H1 (cell line): ENCODE measurements around the gene MRFAP1L1. TPM values are rescaled to one million over a fixed set of nuclear protein-coding genes. Genes with fewer than 3 reads are reported as not detected.

Experiments used
- CTCF ChIA-PET: fragments of 300-600 bp; sonication (Branson Sonifier 250); formaldehyde crosslinking; loops from one replicate; lab custom pipeline; 2021; ENCODE audit not compliant: partially characterized antibody; lab: Charles Lee
- POLR2A ChIA-PET: fragments of 300-600 bp; sonication (Branson Sonifier 250); formaldehyde crosslinking; loops from one replicate; lab custom pipeline; 2021; ENCODE audit warnings: inconsistent platforms; ENCODE audit not compliant: partially characterized antibody; lab: Charles Lee
- DNase-seq, 2 experiments: peaks; one replicate each; pipeline versions ENCODE4 v3.0.0 to v3.0.0-alpha.2; 2010 to 2022; ENCODE audit warnings: low spot score in 2 of 2, low read depth in 1 of 2, mixed read lengths in 1 of 2
- FAIRE-seq: peaks from 2 replicates; lab custom pipeline; 2011; peaks lifted over from hg19 to GRCh38; lab: Jason Lieb, UNC
- H2AFZ ChIP-seq: 2 replicates; pipeline ENCODE4 v1.8.1; 2012; ENCODE audit warnings: low read length, inconsistent platforms
- H2AK5ac ChIP-seq: 2 replicates; pipeline ENCODE4 v1.6.1; 2013; ENCODE audit warnings: low read depth, low read length
- H2BK120ac ChIP-seq: replicated peaks from 2 replicates; pipeline ENCODE3; 2013; ENCODE audit warnings: low read depth, low read length, inconsistent platforms
- H2BK12ac ChIP-seq: 2 replicates; pipeline ENCODE4 v1.6.1; 2013; ENCODE audit warnings: low read depth, low read length
- H2BK15ac ChIP-seq: 2 replicates; pipeline ENCODE4 v1.6.1; 2013; ENCODE audit warnings: low read length
- H2BK20ac ChIP-seq: 2 replicates; pipeline ENCODE4 v1.6.1; 2013; ENCODE audit warnings: low read length
- H2BK5ac ChIP-seq: 2 replicates; pipeline ENCODE4 v1.6.1; 2013; ENCODE audit warnings: low read depth, low read length
- H3K14ac ChIP-seq: 2 replicates; pipeline ENCODE4 v1.6.1; 2013; ENCODE audit warnings: inconsistent platforms; ENCODE audit not compliant: insufficient read length
- H3K18ac ChIP-seq: 2 replicates; pipeline ENCODE4 v1.6.1; 2013; ENCODE audit warnings: low read length; ENCODE audit errors: extremely low read depth
- H3K23ac ChIP-seq: 2 replicates; pipeline ENCODE4 v1.6.1; 2013; ENCODE audit warnings: inconsistent platforms; ENCODE audit not compliant: insufficient read length
- H3K23me2 ChIP-seq: 2 replicates; pipeline ENCODE4 v1.6.1; 2013; ENCODE audit warnings: low read depth, low read length
- H3K27ac ChIP-seq: 2 replicates; pipeline ENCODE4 v1.6.1; 2011; ENCODE audit warnings: low read depth, low read length, inconsistent platforms
- H3K27me3 ChIP-seq, 4 experiments: replicated peaks in 1 of 4; 1 replicate in 1 of 4; 2 replicates in 3 of 4; pipeline versions ENCODE4 v1.6.1 to v1.8.1; 2011 to 2013; ENCODE audit warnings: low read length in 3 of 4, mild to moderate bottlenecking in 3 of 4, inconsistent platforms in 2 of 4, mixed read lengths in 2 of 4, moderate library complexity in 1 of 4; ENCODE audit not compliant: control insufficient read depth in 3 of 4, insufficient read depth in 3 of 4; ENCODE audit errors: extremely low read depth in 1 of 4
- H3K36me3 ChIP-seq, 4 experiments: 2 replicates each; pipeline versions ENCODE4 v1.6.1 to v1.8.1; 2011 to 2013; ENCODE audit warnings: mild to moderate bottlenecking in 4 of 4, low read length in 3 of 4, moderate library complexity in 2 of 4, control low read depth in 1 of 4, inconsistent platforms in 1 of 4; ENCODE audit not compliant: insufficient read depth in 4 of 4, control insufficient read depth in 2 of 4
- H3K4ac ChIP-seq: replicated peaks from 2 replicates; pipeline ENCODE3; 2013; ENCODE audit warnings: low read length, low read depth, mixed read lengths, inconsistent platforms; ENCODE audit not compliant: insufficient read length
- H3K4me1 ChIP-seq, 4 experiments: replicated peaks in 1 of 4; 1 replicate in 1 of 4; 2 replicates in 3 of 4; pipeline versions ENCODE4 v1.6.1 to v1.8.1; 2011 to 2013; ENCODE audit warnings: low read length in 3 of 4, inconsistent platforms in 2 of 4, mixed read lengths in 1 of 4; ENCODE audit not compliant: insufficient read depth in 4 of 4, control insufficient read depth in 3 of 4
- H3K4me2 ChIP-seq, 2 experiments: 2 replicates each; pipeline versions ENCODE4 v1.6.1 to v1.8.1; 2011 to 2013; ENCODE audit warnings: low read depth in 2 of 2, low read length in 2 of 2, control low read depth in 1 of 2, inconsistent platforms in 1 of 2, mild to moderate bottlenecking in 1 of 2; ENCODE audit not compliant: insufficient read depth in 1 of 2
- H3K4me3 ChIP-seq, 4 experiments: fragments of 200-600, 300-600 bp in 1 of 4; sonication (generic), shearing (Covaris generic), sonication (Bioruptor Twin) in 1 of 4; 2 replicates each; pipeline versions ENCODE4 v1.5.1 to v1.8.1; 2011 to 2016; ENCODE audit warnings: low read length in 4 of 4, low read depth in 3 of 4, control low read depth in 2 of 4, inconsistent platforms in 2 of 4, mild to moderate bottlenecking in 2 of 4, mixed read lengths in 1 of 4, moderate library complexity in 1 of 4; ENCODE audit not compliant: insufficient read depth in 2 of 4; ENCODE audit errors: extremely low read depth in 1 of 4
- H3K56ac ChIP-seq: replicated peaks from 2 replicates; pipeline ENCODE3; 2013; ENCODE audit warnings: low read depth, mild to moderate bottlenecking, mixed read lengths, low read length, inconsistent platforms; ENCODE audit not compliant: insufficient read length
- H3K79me1 ChIP-seq: 2 replicates; pipeline ENCODE4 v1.6.1; 2013; ENCODE audit warnings: low read depth, low read length, control low read depth
- H3K79me2 ChIP-seq, 2 experiments: 2 replicates each; pipeline versions ENCODE4 v1.6.1 to v1.8.1; 2012 to 2013; ENCODE audit warnings: low read length in 2 of 2, mild to moderate bottlenecking in 2 of 2, inconsistent platforms in 1 of 2; ENCODE audit not compliant: insufficient read depth in 2 of 2, control insufficient read depth in 1 of 2
- H3K9ac ChIP-seq, 4 experiments: replicated peaks in 1 of 4; 1 replicate in 1 of 4; 2 replicates in 3 of 4; pipeline versions ENCODE4 v1.6.1 to v1.8.1; 2011 to 2013; ENCODE audit warnings: low read depth in 3 of 4, low read length in 3 of 4, control low read depth in 2 of 4, mild to moderate bottlenecking in 2 of 4, moderate library complexity in 2 of 4, inconsistent platforms in 1 of 4; ENCODE audit errors: extremely low read depth in 1 of 4
- H3K9me3 ChIP-seq, 2 experiments: 2 replicates each; pipeline versions ENCODE4 v1.6.1 to v1.8.1; 2012 to 2013; ENCODE audit warnings: mild to moderate bottlenecking in 2 of 2, moderate library complexity in 2 of 2, control low read depth in 1 of 2, inconsistent platforms in 1 of 2, low read depth in 1 of 2, low read length in 1 of 2, mixed read lengths in 1 of 2; ENCODE audit not compliant: insufficient read depth in 2 of 2
- H4K20me1 ChIP-seq, 2 experiments: replicated peaks in 1 of 2; 2 replicates each; pipeline versions ENCODE3 to v1.8.1; 2011 to 2013; ENCODE audit warnings: inconsistent platforms in 2 of 2, low read length in 2 of 2, mild to moderate bottlenecking in 1 of 2; ENCODE audit not compliant: insufficient read depth in 2 of 2, control insufficient read depth in 1 of 2
- H4K5ac ChIP-seq: 2 replicates; pipeline ENCODE4 v1.6.1; 2013; ENCODE audit warnings: low read length, low read depth, mixed read lengths, inconsistent platforms; ENCODE audit not compliant: insufficient read length
- H4K8ac ChIP-seq: 2 replicates; pipeline ENCODE4 v1.8.0; 2013; ENCODE audit warnings: mild to moderate bottlenecking, moderate library complexity, low read length, inconsistent platforms; ENCODE audit not compliant: insufficient read depth; ENCODE audit errors: extremely low read depth
- H4K91ac ChIP-seq: replicated peaks from 2 replicates; pipeline ENCODE3; 2013; ENCODE audit warnings: low read length, mixed read lengths, inconsistent platforms; ENCODE audit not compliant: insufficient read length
- BRCA1 ChIP-seq: IDR thresholded peaks from 2 replicates; pipeline ENCODE4 v1.6.1; 2012; ENCODE audit warnings: low read depth, low read length, improper control_type of control experiment
- CREB1 ChIP-seq: IDR thresholded peaks from 2 replicates; pipeline ENCODE4 v1.6.1; 2012; ENCODE audit warnings: inconsistent platforms
- E2F6 ChIP-seq: IDR thresholded peaks from 2 replicates; pipeline ENCODE4 v1.6.1; 2012; ENCODE audit warnings: inconsistent platforms
- EGR1 ChIP-seq: IDR thresholded peaks from 2 replicates; pipeline ENCODE4 v1.6.1; 2011; ENCODE audit warnings: low read depth, low read length, borderline replicate concordance
- JUN ChIP-seq: IDR thresholded peaks from 2 replicates; pipeline ENCODE4 v1.6.1; 2011; ENCODE audit warnings: low read depth, mild to moderate bottlenecking, improper control_type of control experiment, low read length
- KDM4A ChIP-seq: IDR thresholded peaks from one replicate; pipeline ENCODE4 v1.7.1; 2012; ENCODE audit warnings: low read depth, mild to moderate bottlenecking, moderate library complexity, low read length, inconsistent platforms; ENCODE audit not compliant: severe bottlenecking
- NANOG ChIP-seq: IDR thresholded peaks from 2 replicates; pipeline ENCODE4 v1.6.1; 2011; ENCODE audit warnings: low read length, low read depth, mild to moderate bottlenecking, inconsistent platforms; ENCODE audit not compliant: insufficient read depth, poor library complexity, severe bottlenecking
- POLR2AphosphoS5 ChIP-seq: IDR thresholded peaks from 2 replicates; pipeline ENCODE4 v1.6.1; 2011; ENCODE audit warnings: low read depth, low read length
- SAP30 ChIP-seq: fragments of 300-600 bp; sonication (generic); IDR thresholded peaks from 2 replicates; pipeline ENCODE4 v1.7.1; 2012; ENCODE audit warnings: low read length, moderate library complexity, mild to moderate bottlenecking, inconsistent platforms; ENCODE audit not compliant: insufficient read depth, insufficient replicate concordance
- TAF7 ChIP-seq: optimal IDR thresholded peaks from 2 replicates; pipeline ENCODE3; 2011; ENCODE audit warnings: low read depth, mild to moderate bottlenecking, inconsistent platforms, low read length, moderate library complexity, borderline replicate concordance
- WGBS, 2 experiments: shearing (Covaris generic) in 1 of 2; methylation state at CpG; one replicate each; pipeline versions ENCODE4 v1.1.6 to v1.1.7; 2013 to 2015; ENCODE audit warnings: low lambda C conversion rate in 2 of 2, mixed read lengths in 2 of 2, inconsistent platforms in 1 of 2, low coverage in 1 of 2, missing lambda C conversion rate in 1 of 2; ENCODE audit not compliant: insufficient replicate concordance in 2 of 2, insufficient coverage in 1 of 2, insufficient read length in 1 of 2; ENCODE audit errors: extremely low coverage in 1 of 2, missing lambda C conversion rate in 1 of 2; 5-methylcytosine and 5-hydroxymethylcytosine counted together
- polyA plus RNA-seq, 7 experiments: library from polyadenylated mRNA; depleted of rRNA in 3 of 7; stranded (reverse) in 5 of 7; unstranded in 2 of 7; fragments of >200 nt in 5 of 7; fragments of 200-250 nt in 2 of 7; gene quantifications; 1 replicate in 5 of 7; 2 replicates in 1 of 7; 4 replicates in 1 of 7; pipeline versions ENCODE4 v1.2.1 to v1.2.3, GENCODE V29; 2011 to 2013; ENCODE audit warnings: missing spikeins in 2 of 7, mixed read lengths in 2 of 7
- total RNA-seq: library from RNA; stranded (reverse); fragmentation: NEBNext Ultra II Directional; extraction: Animal tissue kit (Norgen Biotek cat#: 25700); gene quantifications from 2 replicates; pipeline ENCODE4 v1.2.1, GENCODE V29; 2021

The MRFAP1L1 gene
- total and polyA plus RNA-seq, 2 of the 8 experiments (the other 6 are each of a cell fraction or from before 2014, with no cell fraction given): 26.8 to 54.3 TPM

GRCh38 chr4:6749340-6750171, 39.9 kb upstream of the MRFAP1L1 start:
- no peak for FAIRE-seq
- CTCF ChIA-PET: interaction anchor here (0.9 to 1.2 kb wide), 5 partner anchors 9 to 157 kb away, joined by 3 to 6 read pairs (median 3); no protein-coding TSS in a partner anchor
- no peaks in the 10 kb centered on the region for H3K9me3 ChIP-seq
- no peak overlapping the region for H2AFZ ChIP-seq
- H4K5ac ChIP-seq: no peak overlapping the region
- H2BK12ac ChIP-seq: no peak overlapping the region
- TF ChIP-seq E2F6 (no peak), POLR2AphosphoS5 (no peak), CREB1 (no peak), TAF7 (no peak), SAP30 (no peak), EGR1 (no peak), JUN (no peak), NANOG (no peak), KDM4A (no peak), BRCA1 (no peak)
- TF ChIP-seq, all 59 proteins: peak for 0
- Histone ChIP-seq H2BK120ac (no peak overlapping the region), H3K4me2 (no peak overlapping the region), H3K79me1 (no peaks in the 10 kb centered on the region), H2BK15ac (no peak overlapping the region), H3K14ac (no peak overlapping the region), H4K91ac (no peak overlapping the region), H3K4me3 (no peak overlapping the region), H3K36me3 (no peaks in the 10 kb centered on the region), H3K4me1 (peaks cover 0 to 6% (median 0%) of the 10 kb centered on the region in 4 experiments; a peak in 2 of 7 replicates), H3K23ac (no peak overlapping the region), H3K27me3 (no peaks in the 10 kb centered on the region), H2BK20ac (no peak overlapping the region), H4K8ac (no peak overlapping the region; the same call in none of the 2 replicates), H4K20me1 (no peaks in the 10 kb centered on the region), H3K79me2 (no peaks in the 10 kb centered on the region), H3K56ac (no peak overlapping the region), H3K27ac (no peak overlapping the region), H3K18ac (no peak overlapping the region), H3K23me2 (no peaks in the 10 kb centered on the region), H2AK5ac (no peak overlapping the region), H3K9ac (no peak overlapping the region), H3K4ac (no peak overlapping the region), H2BK5ac (no peak overlapping the region)
- 87% methylated on average over 22 of the region's 25 CpGs; no CpG with 5 or more reads in 1 of the 2 experiments for WGBS, 2 experiments
- DNase-seq: no peak
- POLR2A ChIA-PET: interaction anchor here (0.7 kb wide), 1 partner anchor 223 kb away, joined by 4 read pairs; no protein-coding TSS in a partner anchor
